ENCODE data around the gene GID8.

DNA sequence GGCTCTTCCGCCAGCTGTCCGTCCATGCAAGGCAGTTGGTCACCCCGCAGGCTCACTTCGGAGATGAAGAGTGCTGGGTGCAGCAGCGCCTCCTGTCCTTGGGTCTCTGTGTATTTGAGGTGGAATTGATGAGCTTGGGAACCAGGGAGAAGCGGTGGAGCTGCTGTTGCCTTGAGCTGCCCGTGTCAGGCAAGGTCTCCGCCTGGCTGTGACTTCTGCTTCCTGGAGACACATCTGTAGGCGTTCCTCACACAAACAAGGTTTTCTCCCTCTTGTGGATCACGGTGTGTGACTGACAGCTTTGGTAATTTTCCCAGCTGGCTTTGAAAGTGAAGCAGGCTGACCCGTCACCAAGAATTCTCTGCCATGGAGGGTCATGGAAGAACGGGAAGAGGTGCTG, 12.0 kb downstream of the GID8 start:
- TF ChIP-seq GABPA (IDR thresholded peaks at IDR 0.05 in 1 of 2, conservative IDR thresholded peaks at IDR 0.05 in 1 of 2) (no peak), YY1 (IDR thresholded peaks at IDR 0.05) (no peak), RAD21 (IDR thresholded peaks at IDR 0.05) (no peak), EGR1 (IDR thresholded peaks at IDR 0.05; ENCODE audit: low read depth in 2 of 2) (no peak), HNF4A (conservative IDR thresholded peaks at IDR 0.05) (no peak), TAF1 (conservative IDR thresholded peaks at IDR 0.05) (no peak), RXRA (IDR thresholded peaks at IDR 0.05) (no peak), NR2F2 (IDR thresholded peaks at IDR 0.05) (no peak)
- TF ChIP-seq, protein P1, sequence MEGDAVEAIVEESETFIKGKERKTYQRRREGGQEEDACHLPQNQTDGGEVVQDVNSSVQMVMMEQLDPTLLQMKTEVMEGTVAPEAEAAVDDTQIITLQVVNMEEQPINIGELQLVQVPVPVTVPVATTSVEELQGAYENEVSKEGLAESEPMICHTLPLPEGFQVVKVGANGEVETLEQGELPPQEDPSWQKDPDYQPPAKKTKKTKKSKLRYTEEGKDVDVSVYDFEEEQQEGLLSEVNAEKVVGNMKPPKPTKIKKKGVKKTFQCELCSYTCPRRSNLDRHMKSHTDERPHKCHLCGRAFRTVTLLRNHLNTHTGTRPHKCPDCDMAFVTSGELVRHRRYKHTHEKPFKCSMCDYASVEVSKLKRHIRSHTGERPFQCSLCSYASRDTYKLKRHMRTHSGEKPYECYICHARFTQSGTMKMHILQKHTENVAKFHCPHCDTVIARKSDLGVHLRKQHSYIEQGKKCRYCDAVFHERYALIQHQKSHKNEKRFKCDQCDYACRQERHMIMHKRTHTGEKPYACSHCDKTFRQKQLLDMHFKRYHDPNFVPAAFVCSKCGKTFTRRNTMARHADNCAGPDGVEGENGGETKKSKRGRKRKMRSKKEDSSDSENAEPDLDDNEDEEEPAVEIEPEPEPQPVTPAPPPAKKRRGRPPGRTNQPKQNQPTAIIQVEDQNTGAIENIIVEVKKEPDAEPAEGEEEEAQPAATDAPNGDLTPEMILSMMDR (IDR thresholded peaks at IDR 0.05; ENCODE audit: low read depth, low read length, missing input control): no peak
- TF ChIP-seq, protein P2, sequence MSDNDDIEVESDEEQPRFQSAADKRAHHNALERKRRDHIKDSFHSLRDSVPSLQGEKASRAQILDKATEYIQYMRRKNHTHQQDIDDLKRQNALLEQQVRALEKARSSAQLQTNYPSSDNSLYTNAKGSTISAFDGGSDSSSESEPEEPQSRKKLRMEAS (IDR thresholded peaks at IDR 0.05): no peak
- TF ChIP-seq, protein P3, sequence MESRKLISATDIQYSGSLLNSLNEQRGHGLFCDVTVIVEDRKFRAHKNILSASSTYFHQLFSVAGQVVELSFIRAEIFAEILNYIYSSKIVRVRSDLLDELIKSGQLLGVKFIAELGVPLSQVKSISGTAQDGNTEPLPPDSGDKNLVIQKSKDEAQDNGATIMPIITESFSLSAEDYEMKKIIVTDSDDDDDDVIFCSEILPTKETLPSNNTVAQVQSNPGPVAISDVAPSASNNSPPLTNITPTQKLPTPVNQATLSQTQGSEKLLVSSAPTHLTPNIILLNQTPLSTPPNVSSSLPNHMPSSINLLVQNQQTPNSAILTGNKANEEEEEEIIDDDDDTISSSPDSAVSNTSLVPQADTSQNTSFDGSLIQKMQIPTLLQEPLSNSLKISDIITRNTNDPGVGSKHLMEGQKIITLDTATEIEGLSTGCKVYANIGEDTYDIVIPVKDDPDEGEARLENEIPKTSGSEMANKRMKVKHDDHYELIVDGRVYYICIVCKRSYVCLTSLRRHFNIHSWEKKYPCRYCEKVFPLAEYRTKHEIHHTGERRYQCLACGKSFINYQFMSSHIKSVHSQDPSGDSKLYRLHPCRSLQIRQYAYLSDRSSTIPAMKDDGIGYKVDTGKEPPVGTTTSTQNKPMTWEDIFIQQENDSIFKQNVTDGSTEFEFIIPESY (IDR thresholded peaks at IDR 0.05): no peak

All from liver (tissue), 3 donors.